ENCODE results near the gene GAL.

GRCh38 chr11:68704887-68705286 is 20.5 kb downstream of the GAL start:
- TF ChIP-seq POLR2A (IDR thresholded peaks at IDR 0.05; ENCODE audit: low read length) (no peak), GATA1 (IDR thresholded peaks at IDR 0.05; ENCODE audit: low read depth, low read length) (no peak)
